ENCODE measurements around the gene PRPF31. TPM values are rescaled to one million over a fixed set of nuclear protein-coding genes. Genes with fewer than 3 reads are reported as not detected.

PRPF31 gene
- total RNA-seq, 2 experiments from 2014 or later = 81.1 to 85.2 TPM

DNA sequence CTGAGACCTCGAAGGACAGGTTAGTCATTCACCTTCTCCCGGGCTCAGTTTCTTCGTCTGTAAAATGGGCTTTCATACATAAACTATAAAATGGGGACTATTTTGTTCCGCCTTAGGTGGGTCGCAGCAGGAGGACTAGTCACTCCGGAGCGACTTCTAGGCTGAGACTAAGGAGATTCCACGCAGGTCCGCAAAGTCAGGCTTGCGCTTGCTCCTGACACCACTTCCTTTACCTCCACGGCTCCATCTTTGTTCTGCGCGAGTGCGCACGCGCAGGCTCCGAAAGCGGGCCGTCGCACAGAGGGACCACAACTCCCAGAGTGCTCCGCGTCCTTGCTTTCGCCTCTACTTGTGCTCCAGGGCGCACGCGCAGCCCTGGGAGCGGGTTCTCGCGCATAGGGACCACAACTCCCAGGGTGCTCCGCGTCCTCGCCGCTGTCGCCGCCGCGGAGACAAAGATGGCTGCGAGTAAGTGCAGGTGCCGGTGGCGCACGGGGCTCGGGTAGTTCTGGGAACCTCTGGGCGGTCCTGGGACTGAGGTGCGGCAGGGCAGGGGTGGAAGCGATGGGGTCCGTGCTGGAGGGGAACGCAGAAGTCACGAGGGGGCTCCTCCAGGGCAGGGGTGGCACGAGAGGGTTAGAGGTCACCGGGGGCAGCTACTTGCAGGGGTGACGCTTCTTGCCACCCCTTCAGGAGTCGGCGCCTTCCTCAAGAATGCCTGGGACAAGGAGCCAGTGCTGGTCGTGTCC is 13.0 kb upstream of the PRPF31 start, which contains the start of gene NDUFA3:
NDUFA3 (plus strand) TSS at position 435 of the 749 bp plus-strand sequence; CDS start at position 459, 24 bp downstream.
- intact Hi-C loops (cut with micrococcal nuclease) = no loop called here
- H3K36me3 Mint-ChIP-seq (ENCODE audit: low read depth) = peaks cover 20% of the 10 kb centered on the region
- peak within 1 kb of the TSS; percentile 99 for H3K4me3 Mint-ChIP-seq
- H3K27me3 Mint-ChIP-seq = no peaks in the 10 kb centered on the region
- peak; percentile 99 for ATAC-seq
- POLR2A ChIA-PET = interaction anchor here (0.6 to 4.6 kb wide), 4 partner anchors 13 to 234 kb away, joined by 3 to 42 read pairs (median 3); partner anchors contain the start of genes PRPF31, RPS9 and TFPT
- TF ChIP-seq, protein P1, sequence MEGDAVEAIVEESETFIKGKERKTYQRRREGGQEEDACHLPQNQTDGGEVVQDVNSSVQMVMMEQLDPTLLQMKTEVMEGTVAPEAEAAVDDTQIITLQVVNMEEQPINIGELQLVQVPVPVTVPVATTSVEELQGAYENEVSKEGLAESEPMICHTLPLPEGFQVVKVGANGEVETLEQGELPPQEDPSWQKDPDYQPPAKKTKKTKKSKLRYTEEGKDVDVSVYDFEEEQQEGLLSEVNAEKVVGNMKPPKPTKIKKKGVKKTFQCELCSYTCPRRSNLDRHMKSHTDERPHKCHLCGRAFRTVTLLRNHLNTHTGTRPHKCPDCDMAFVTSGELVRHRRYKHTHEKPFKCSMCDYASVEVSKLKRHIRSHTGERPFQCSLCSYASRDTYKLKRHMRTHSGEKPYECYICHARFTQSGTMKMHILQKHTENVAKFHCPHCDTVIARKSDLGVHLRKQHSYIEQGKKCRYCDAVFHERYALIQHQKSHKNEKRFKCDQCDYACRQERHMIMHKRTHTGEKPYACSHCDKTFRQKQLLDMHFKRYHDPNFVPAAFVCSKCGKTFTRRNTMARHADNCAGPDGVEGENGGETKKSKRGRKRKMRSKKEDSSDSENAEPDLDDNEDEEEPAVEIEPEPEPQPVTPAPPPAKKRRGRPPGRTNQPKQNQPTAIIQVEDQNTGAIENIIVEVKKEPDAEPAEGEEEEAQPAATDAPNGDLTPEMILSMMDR (IDR thresholded peaks at IDR 0.05) = no peak
- H3K4me1 Mint-ChIP-seq (ENCODE audit: low read depth) = peaks cover 21% of the 10 kb centered on the region
- H3K27ac Mint-ChIP-seq = peak within 1 kb of the TSS; percentile 97
- H3K9me3 Mint-ChIP-seq = no peaks in the 10 kb centered on the region
- CTCF ChIA-PET = interaction anchor here (1.0 to 1.2 kb wide), 2 partner anchors 57 to 310 kb away, joined by 3 read pairs; partner anchors contain the start of gene LENG1
- peak; percentile 98 for DNase-seq

DNA sequence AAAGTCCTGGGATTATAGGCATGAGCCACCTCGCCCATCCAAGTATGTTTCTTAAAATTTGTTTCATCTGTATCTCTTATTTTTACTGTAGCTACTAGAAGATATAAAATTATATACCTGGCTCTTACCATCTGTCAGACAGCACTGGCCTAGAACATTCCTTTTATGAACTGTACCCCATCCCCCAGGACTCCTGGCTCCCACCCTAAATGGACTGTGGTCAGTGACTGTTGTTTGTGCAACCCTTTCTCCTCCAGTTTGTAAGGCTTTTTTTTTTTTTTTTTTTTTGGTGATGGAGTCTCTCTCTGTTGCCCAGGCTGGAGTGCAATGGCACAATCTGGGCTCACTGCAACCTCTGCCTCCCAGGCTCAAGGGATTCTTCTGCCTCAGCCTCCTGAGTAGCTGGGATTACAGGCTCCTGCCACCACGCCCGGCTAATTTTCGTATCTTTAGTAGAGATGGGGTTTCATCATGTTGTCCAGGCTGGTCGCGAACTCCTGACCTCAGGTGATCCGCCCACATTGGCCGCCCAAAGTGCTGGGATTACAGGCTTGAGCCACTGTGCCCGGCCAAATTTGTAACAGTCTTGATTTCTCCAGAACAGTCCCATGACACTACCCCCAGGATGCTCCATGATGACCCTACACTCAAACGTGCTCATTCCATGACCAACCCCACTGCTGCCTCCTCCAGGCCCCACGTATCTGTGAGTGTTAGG is 10.4 kb upstream of the PRPF31 start:
- ChIA-PET CTCF (no interaction called here), POLR2A (interaction anchor here (4.6 kb wide), 1 partner anchor 10 kb away, joined by 42 read pairs; the partner anchor contains the start of genes PRPF31 and TFPT)
- no peaks in the 10 kb centered on the region for H3K9me3 Mint-ChIP-seq
- ATAC-seq (no peak), DNase-seq (no peak)
- H3K27ac Mint-ChIP-seq = peak overlapping the region; percentile 32
- H3K27me3 Mint-ChIP-seq = no peaks in the 10 kb centered on the region
- H3K4me1 Mint-ChIP-seq (ENCODE audit: low read depth) = peaks cover 21% of the 10 kb centered on the region
- no peak overlapping the region for H3K4me3 Mint-ChIP-seq
- peaks cover 29% of the 10 kb centered on the region for H3K36me3 Mint-ChIP-seq (ENCODE audit: low read depth)
- intact Hi-C loops (cut with micrococcal nuclease) = no loop called here
- TF ChIP-seq, protein P1 (IDR thresholded peaks at IDR 0.05) = no peak

DNA sequence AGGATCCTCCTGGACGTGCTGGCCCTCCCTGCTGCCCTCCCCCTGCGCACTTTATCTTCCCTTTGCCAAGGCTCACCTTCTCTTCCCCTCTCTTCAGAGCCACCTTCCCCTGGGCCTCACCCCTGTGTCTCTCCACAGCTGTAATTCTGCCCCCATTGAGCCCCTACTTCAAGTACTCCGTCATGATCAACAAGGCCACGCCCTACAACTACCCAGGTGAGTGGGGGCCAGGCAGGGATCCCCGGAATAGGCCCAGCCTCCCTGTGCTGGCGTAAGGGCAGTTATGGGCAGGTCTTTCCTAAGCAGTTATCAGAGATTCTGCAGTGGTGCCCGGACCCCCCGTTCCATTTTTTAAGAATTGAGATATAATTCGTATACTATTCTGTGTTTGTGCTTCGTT is 9.8 kb upstream of the PRPF31 start:
- peaks cover 34% of the 10 kb centered on the region for H3K36me3 Mint-ChIP-seq (ENCODE audit: low read depth)
- ChIA-PET CTCF (no interaction called here), POLR2A (interaction anchor here (4.6 kb wide), 1 partner anchor 9 kb away, joined by 42 read pairs; the partner anchor contains the start of genes PRPF31 and TFPT)
- ATAC-seq (no peak), DNase-seq (no peak)
- peaks cover 21% of the 10 kb centered on the region for H3K4me1 Mint-ChIP-seq (ENCODE audit: low read depth)
- H3K9me3 Mint-ChIP-seq = no peaks in the 10 kb centered on the region
- TF ChIP-seq, protein P1 (IDR thresholded peaks at IDR 0.05) = no peak
- H3K4me3 Mint-ChIP-seq = no peak overlapping the region
- H3K27me3 Mint-ChIP-seq = no peaks in the 10 kb centered on the region
- no peak overlapping the region for H3K27ac Mint-ChIP-seq
- intact Hi-C loops (cut with micrococcal nuclease) = no loop called here

DNA sequence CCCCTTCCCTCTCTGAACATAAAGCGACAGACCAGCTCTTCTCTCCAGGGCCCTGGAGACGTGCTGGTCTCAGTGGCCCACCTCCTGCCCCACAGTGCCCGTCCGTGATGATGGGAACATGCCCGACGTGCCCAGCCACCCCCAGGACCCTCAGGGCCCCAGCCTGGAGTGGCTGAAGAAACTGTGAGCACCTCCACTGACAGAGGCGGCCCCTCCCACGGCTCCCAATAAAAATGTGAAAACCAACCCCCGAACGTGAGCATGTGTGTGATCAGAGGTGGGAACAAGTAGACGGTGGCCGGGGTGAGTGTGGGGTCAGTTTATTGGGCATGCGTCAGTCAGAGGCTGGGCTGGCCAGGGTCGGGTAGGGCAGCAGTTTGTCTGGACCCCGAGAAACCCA is 8.8 kb upstream of the PRPF31 start:
- Mint-ChIP-seq H3K36me3 (ENCODE audit: low read depth) (peaks cover 37% of the 10 kb centered on the region), H3K4me3 (no peak overlapping the region), H3K9me3 (no peaks in the 10 kb centered on the region), H3K27me3 (no peaks in the 10 kb centered on the region), H3K27ac (no peak overlapping the region), H3K4me1 (ENCODE audit: low read depth) (peaks cover 21% of the 10 kb centered on the region)
- ChIA-PET POLR2A (interaction anchor here (1.0 kb wide), 1 partner anchor 9 kb away, joined by 3 read pairs; the partner anchor contains the start of genes PRPF31 and TFPT), CTCF (no interaction called here)
- intact Hi-C loops (cut with micrococcal nuclease) = no loop called here
- TF ChIP-seq, protein P1 (IDR thresholded peaks at IDR 0.05) = no peak
- ATAC-seq (no peak), DNase-seq (no peak)

Measured in activated CD8-positive, alpha-beta T cell treated with anti-CD3 and anti-CD28 coated beads for 36 hours (primary cell).